Naive thymus-derived CD4-positive, alpha-beta T cell (primary cell): ENCODE data around the gene EOLA1. TPM values are rescaled to one million over a fixed set of nuclear protein-coding genes. Genes with fewer than 3 reads are reported as not detected.
"Not testable (repeated sequence)": the region's sequence is repeated elsewhere in the genome, so short reads cannot be mapped to it uniquely, and the experiment has no call there.

Experiments used
- ATAC-seq: fragments of 150-1000 bp; cut with Tn5 transposase; 2 replicates; pipeline ENCODE4 v1.10.0; 2021; ENCODE audit warnings: mild to moderate bottlenecking, moderate library complexity
- CTCF ChIA-PET: fragments of 350-600 bp; sonication (Branson Sonifier 250); formaldehyde crosslinking; loops from one replicate; lab custom pipeline; 2021; ENCODE audit warnings: antibody characterized with exemption; lab: Charles Lee
- POLR2A ChIA-PET: fragments of 350-600 bp; sonication (Branson Sonifier 250); formaldehyde crosslinking; loops from one replicate; lab custom pipeline; 2021; ENCODE audit warnings: antibody characterized with exemption, inconsistent platforms; lab: Charles Lee
- DNase-seq, 9 donors: peaks; one replicate each; pipeline versions ENCODE4 v3.0.0 to v3.0.0-alpha.2; 2020 to 2022; ENCODE audit warnings: mixed read lengths in 1 of 9
- H3K27ac ChIP-seq: one replicate; pipeline ENCODE4 v1.7.0; 2013; ENCODE audit warnings: mild to moderate bottlenecking, low read depth, low read length, moderate library complexity
- H3K27me3 ChIP-seq, 2 donors: one replicate each; pipeline ENCODE4 v1.7.0; 2013; ENCODE audit warnings: low read length in 2 of 2, mild to moderate bottlenecking in 2 of 2, moderate library complexity in 2 of 2; ENCODE audit not compliant: control insufficient read depth in 2 of 2, insufficient read depth in 2 of 2
- H3K36me3 ChIP-seq, 3 experiments: 1 replicate in 2 of 3; 2 replicates in 1 of 3; pipeline ENCODE4 v1.7.0; 2013; ENCODE audit warnings: low read length in 3 of 3, mild to moderate bottlenecking in 3 of 3, moderate library complexity in 1 of 3; ENCODE audit not compliant: insufficient read depth in 3 of 3, control insufficient read depth in 2 of 3
- H3K4me1 ChIP-seq, 2 donors: one replicate each; pipeline ENCODE4 v1.7.0; 2013; ENCODE audit warnings: low read length in 2 of 2, mild to moderate bottlenecking in 2 of 2, moderate library complexity in 1 of 2; ENCODE audit not compliant: control insufficient read depth in 2 of 2, insufficient read depth in 2 of 2
- H3K4me3 ChIP-seq: 2 replicates; pipeline ENCODE4 v1.7.0; 2013; ENCODE audit warnings: mild to moderate bottlenecking, low read length
- H3K9me3 ChIP-seq, 3 experiments: 1 replicate in 2 of 3; 2 replicates in 1 of 3; pipeline ENCODE4 v1.7.0; 2013; ENCODE audit warnings: low read length in 3 of 3; ENCODE audit not compliant: control insufficient read depth in 2 of 3
- H3K27ac Mint-ChIP-seq, 9 donors: one replicate each; pipeline ENCODE4 v1.8.0; 2020 to 2022; ENCODE audit warnings: mixed read lengths in 9 of 9, mild to moderate bottlenecking in 8 of 9, moderate library complexity in 5 of 9, inconsistent platforms in 2 of 9
- H3K27me3 Mint-ChIP-seq, 5 donors: one replicate each; pipeline ENCODE4 v1.8.0; 2021 to 2022; ENCODE audit warnings: mixed read lengths in 5 of 5, mild to moderate bottlenecking in 1 of 5
- H3K36me3 Mint-ChIP-seq, 5 donors: one replicate each; pipeline ENCODE4 v1.8.0; 2020 to 2022; ENCODE audit warnings: mixed read lengths in 5 of 5, mild to moderate bottlenecking in 3 of 5, inconsistent platforms in 1 of 5
- H3K4me1 Mint-ChIP-seq, 7 donors: one replicate each; pipeline ENCODE4 v1.8.0; 2020 to 2022; ENCODE audit warnings: mixed read lengths in 7 of 7, mild to moderate bottlenecking in 3 of 7, inconsistent platforms in 1 of 7
- H3K4me3 Mint-ChIP-seq, 10 donors: one replicate each; pipeline ENCODE4 v1.8.0; 2020 to 2022; ENCODE audit warnings: mild to moderate bottlenecking in 10 of 10, mixed read lengths in 10 of 10, moderate library complexity in 6 of 10, inconsistent platforms in 2 of 10
- H3K9me3 Mint-ChIP-seq, 11 donors: one replicate each; pipeline ENCODE4 v1.8.0; 2020 to 2022; ENCODE audit warnings: mixed read lengths in 11 of 11, mild to moderate bottlenecking in 4 of 11, inconsistent platforms in 1 of 11, moderate library complexity in 1 of 11
- intact Hi-C, 2 donors: fragments of 100-400 bp; cut with micrococcal nuclease; formaldehyde crosslinking; loops; one replicate each; pipeline ENCODE4 v1.15.1; 2023
- polyA plus RNA-seq, 2 donors: library from polyadenylated mRNA; unstranded; fragments of 300-500 nt; fragmentation: Illumina TruSeq; gene quantifications; one replicate each; pipeline ENCODE4 v1.2.3, GENCODE V29; 2021
- total RNA-seq, 6 experiments: library from RNA in 5 of 6; stranded (reverse) in 5 of 6; gene quantifications; 1 replicate in 5 of 6; 2 replicates in 1 of 6; pipeline ENCODE4 v1.2.3 and lab custom pipeline; 2021 to 2026

Gene EOLA1
- total and polyA plus RNA-seq, 7 experiments from 2014 or later: 22.2 to 68.1 (median 30.1) TPM

DNA sequence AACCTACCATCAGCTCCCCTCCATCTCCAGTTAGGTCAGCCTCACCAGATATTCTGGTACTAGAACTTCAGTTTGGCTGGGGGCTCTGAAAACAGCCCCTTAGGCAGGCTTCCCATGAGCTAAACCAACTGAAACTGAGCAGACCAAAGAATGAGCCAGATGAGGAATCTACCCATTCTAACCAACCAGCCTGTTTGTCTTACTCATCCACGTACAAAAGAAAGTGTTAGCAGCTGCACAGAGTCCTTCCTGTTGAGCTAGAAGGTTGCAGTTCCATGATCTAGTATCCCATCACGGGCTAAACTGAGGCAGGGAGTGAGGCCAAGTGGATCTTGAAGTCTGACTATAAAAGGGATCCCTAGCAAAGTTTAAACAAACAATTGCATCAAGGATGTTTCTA, 29.0 kb downstream of the EOLA1 start:
- Mint-ChIP-seq H3K9me3 (no peaks in the 10 kb centered on the region), H3K4me1 (peaks cover 0 to 21% (median 0%) of the 10 kb centered on the region in 7 donors), H3K27me3 (no peaks in the 10 kb centered on the region), H3K4me3 (no peak overlapping the region), H3K27ac (no peak overlapping the region), H3K36me3 (no peaks in the 10 kb centered on the region)
- no peak overlapping the region for H3K27ac ChIP-seq
- no peaks in the 10 kb centered on the region for H3K27me3 ChIP-seq
- ATAC-seq (no peak), DNase-seq (no peak)
- no peak overlapping the region for H3K4me3 ChIP-seq
- CTCF ChIA-PET: interaction anchor here (0.6 kb wide), 1 partner anchor 1373 kb away, joined by 3 read pairs; no protein-coding TSS in a partner anchor
- POLR2A ChIA-PET: no interaction called here
- no peaks in the 10 kb centered on the region for H3K4me1 ChIP-seq
- H3K9me3 ChIP-seq: no peaks in the 10 kb centered on the region
- intact Hi-C loops: no loop called here
- H3K36me3 ChIP-seq: no peaks in the 10 kb centered on the region

DNA sequence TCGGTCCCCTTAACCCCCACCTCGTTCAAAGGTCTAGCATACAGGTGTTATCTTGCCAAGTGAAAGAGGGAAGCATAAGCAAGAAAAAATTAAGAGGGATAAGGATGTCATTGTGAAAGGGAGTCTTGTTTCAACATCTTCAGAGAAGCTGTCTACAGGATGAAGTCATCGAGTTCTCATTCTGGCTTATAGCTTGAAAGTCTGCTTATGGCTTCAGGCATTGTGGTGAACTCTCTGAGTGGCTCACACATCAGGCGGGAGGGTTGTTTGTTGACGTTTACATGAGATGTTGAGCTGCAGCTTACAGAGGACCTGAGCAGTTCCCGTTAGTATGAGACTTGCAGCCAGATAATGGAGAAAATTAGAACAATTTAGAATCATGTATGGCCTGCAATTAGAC, 29.9 kb downstream of the EOLA1 start:
- no peaks in the 10 kb centered on the region for H3K4me1 ChIP-seq
- no peaks in the 10 kb centered on the region for H3K36me3 ChIP-seq
- H3K9me3 ChIP-seq: no peaks in the 10 kb centered on the region
- no peak overlapping the region for H3K4me3 Mint-ChIP-seq
- no peak overlapping the region for H3K27ac ChIP-seq
- CTCF ChIA-PET: no interaction called here
- H3K4me3 ChIP-seq: no peak overlapping the region
- H3K27me3 ChIP-seq: no peaks in the 10 kb centered on the region
- ATAC-seq (no peak), DNase-seq (no peak)
- H3K27ac Mint-ChIP-seq: no peak overlapping the region
- H3K27me3 Mint-ChIP-seq: no peaks in the 10 kb centered on the region
- intact Hi-C loops: no loop called here
- no peaks in the 10 kb centered on the region for H3K36me3 Mint-ChIP-seq
- H3K4me1 Mint-ChIP-seq: peaks cover 0 to 21% (median 0%) of the 10 kb centered on the region in 7 donors
- H3K9me3 Mint-ChIP-seq: no peaks in the 10 kb centered on the region
- POLR2A ChIA-PET: no interaction called here

DNA sequence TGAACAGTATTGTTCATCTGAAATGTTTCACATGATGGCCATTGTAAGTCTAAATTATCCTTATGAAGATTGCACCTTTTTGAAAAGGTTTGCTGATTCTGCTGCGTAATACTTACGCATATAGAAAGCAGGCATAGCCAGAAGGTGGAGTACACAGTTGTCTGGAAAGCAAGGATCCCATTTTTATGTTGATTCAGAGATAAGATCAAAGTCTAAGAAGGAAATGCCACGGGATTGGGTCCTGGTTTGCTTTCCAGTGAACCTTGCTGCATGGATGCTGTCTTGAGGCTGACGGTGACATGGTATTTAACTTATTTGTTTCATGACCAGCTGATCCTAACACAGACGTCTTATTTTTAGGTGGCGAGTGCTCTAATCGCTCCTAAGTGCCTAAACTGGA, 31.0 kb downstream of the EOLA1 start:
- no peaks in the 10 kb centered on the region for H3K4me1 ChIP-seq
- no peak overlapping the region for H3K27ac ChIP-seq
- Mint-ChIP-seq H3K27ac (no peak overlapping the region), H3K9me3 (no peaks in the 10 kb centered on the region), H3K27me3 (no peaks in the 10 kb centered on the region), H3K4me1 (peaks cover 0 to 21% (median 0%) of the 10 kb centered on the region in 7 donors), H3K36me3 (no peaks in the 10 kb centered on the region), H3K4me3 (no peak overlapping the region)
- no peaks in the 10 kb centered on the region for H3K36me3 ChIP-seq
- no peak for DNase-seq
- intact Hi-C loops: no loop called here
- ChIA-PET CTCF (no interaction called here), POLR2A (no interaction called here)
- no peaks in the 10 kb centered on the region for H3K27me3 ChIP-seq
- ATAC-seq: no peak
- no peaks in the 10 kb centered on the region for H3K9me3 ChIP-seq
- H3K4me3 ChIP-seq: no peak overlapping the region

DNA sequence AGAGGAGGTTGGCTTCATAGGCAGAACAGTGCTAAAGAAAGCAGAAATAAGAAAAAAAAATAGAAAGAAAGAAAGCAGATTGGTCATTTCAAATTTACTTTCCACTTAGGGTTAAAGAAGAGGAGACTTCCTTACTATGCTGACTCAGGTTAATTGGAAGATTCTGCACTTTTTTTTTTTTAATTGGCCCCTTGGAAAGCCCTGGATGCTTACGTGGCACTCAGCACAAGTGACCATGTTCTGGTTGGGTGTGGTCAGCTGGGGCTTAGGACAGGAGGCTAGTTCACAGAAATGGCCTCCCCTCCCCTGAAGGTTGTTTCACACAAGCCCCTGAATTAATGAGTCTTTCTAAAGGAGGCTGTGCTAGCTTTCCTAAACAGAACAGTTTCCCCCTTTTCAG, 31.9 kb downstream of the EOLA1 start:
- Histone ChIP-seq H3K27me3 (no peaks in the 10 kb centered on the region), H3K4me1 (no peaks in the 10 kb centered on the region), H3K36me3 (no peaks in the 10 kb centered on the region), H3K27ac (no peak overlapping the region), H3K4me3 (no peak overlapping the region), H3K9me3 (no peaks in the 10 kb centered on the region)
- Mint-ChIP-seq H3K9me3 (no peaks in the 10 kb centered on the region), H3K27ac (peak overlapping the region in 1 of 9 donors; percentile 90), H3K36me3 (no peaks in the 10 kb centered on the region), H3K4me1 (peaks cover 0 to 21% (median 0%) of the 10 kb centered on the region in 7 donors), H3K27me3 (no peaks in the 10 kb centered on the region), H3K4me3 (peak overlapping the region in 1 of 10 donors; percentile 75)
- DNase-seq: no peak
- POLR2A ChIA-PET: no interaction called here
- CTCF ChIA-PET: no interaction called here
- intact Hi-C loops: no loop called here
- no peak for ATAC-seq

DNA sequence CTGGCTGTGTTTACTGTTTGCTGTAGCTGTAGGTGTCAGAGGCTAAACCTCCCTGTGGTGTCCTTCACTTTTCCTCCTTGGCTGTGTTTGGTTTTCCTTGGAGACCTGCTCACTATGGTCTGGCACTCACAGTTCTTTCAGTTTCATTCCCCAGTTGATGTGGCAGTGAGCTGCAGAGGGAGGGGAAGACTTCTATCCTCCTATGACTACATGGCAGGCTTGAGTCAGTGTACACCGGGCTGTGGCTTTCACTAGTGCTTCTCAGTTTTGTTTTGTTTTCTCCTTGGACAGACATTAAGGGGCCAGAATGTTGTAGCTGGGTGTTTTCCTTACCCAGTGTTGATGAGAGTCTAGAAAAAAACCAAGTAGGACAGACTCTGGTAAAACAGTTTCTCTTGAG, 32.6 kb downstream of the EOLA1 start:
- CTCF ChIA-PET, H3K36me3 ChIP-seq, H3K27me3 Mint-ChIP-seq, intact Hi-C loops, POLR2A ChIA-PET, H3K4me3 Mint-ChIP-seq, H3K4me3 ChIP-seq, H3K36me3 Mint-ChIP-seq, H3K9me3 ChIP-seq, H3K27ac ChIP-seq, H3K27ac Mint-ChIP-seq, H3K4me1 ChIP-seq, DNase-seq, H3K9me3 Mint-ChIP-seq, H3K27me3 ChIP-seq: not testable (repeated sequence)
- ATAC-seq: peak; percentile 40
- H3K4me1 Mint-ChIP-seq: peaks cover 0 to 21% (median 0%) of the 10 kb centered on the region in 7 donors

DNA sequence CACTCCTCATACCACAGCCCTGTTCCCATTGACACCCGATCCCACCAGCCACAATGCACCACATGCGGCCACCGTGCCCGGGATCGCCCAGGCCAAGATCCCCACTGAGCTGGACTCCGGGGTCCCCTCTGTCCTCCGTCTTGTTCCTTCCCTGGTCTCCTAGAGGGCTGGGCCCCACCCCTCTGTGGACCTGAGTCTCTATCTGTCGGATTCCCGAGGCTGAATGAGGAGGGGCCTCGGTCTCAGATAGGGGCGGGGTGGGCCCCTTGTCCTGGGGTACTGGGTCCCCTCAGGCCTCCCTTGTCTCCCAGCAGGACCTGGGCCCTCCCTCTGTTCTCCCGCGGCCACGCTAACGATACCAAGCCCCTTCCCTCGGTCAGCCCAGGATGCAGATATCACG, 44.8 kb downstream of the EOLA1 start:
- H3K36me3 ChIP-seq, POLR2A ChIA-PET, H3K4me3 Mint-ChIP-seq, H3K9me3 ChIP-seq, H3K36me3 Mint-ChIP-seq, H3K27ac Mint-ChIP-seq, H3K9me3 Mint-ChIP-seq, H3K27ac ChIP-seq, H3K4me1 ChIP-seq, H3K4me1 Mint-ChIP-seq, ATAC-seq, H3K27me3 Mint-ChIP-seq, CTCF ChIA-PET, intact Hi-C loops, DNase-seq, H3K4me3 ChIP-seq, H3K27me3 ChIP-seq: not testable (repeated sequence)

DNA sequence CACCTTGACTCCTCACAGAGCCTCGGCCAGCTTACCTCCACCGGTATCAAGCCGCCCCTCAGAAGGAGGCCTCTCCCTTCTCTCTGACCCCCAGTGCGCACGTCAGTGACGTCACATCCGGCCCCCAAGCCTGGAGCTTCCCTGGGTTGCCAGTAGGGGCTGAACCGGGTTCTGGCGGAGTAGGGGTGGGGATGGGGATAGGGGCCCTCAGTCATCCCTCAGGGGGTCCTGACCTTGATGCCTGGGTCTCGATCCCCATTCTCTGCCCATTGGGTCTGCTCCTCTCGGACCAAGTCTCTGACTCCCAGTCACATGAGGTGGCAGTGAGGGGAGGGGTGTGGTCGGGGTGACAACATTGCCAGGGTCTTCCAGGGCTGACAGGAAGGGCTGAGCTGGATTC, 46.5 kb downstream of the EOLA1 start, which contains the start of gene MAGEA9B:
MAGEA9B (minus strand) TSS at position 101 of the 400 bp plus-strand sequence. CDS start 4,280 bp downstream, outside the sequence.
- ATAC-seq, POLR2A ChIA-PET, CTCF ChIA-PET, H3K4me1 ChIP-seq, H3K4me3 Mint-ChIP-seq, H3K27me3 Mint-ChIP-seq, H3K9me3 ChIP-seq, H3K4me1 Mint-ChIP-seq, H3K36me3 ChIP-seq, H3K9me3 Mint-ChIP-seq, H3K27me3 ChIP-seq, DNase-seq, intact Hi-C loops, H3K36me3 Mint-ChIP-seq, H3K27ac ChIP-seq, H3K4me3 ChIP-seq, H3K27ac Mint-ChIP-seq: not testable (repeated sequence)
